DMS 273 (cell line): Measurements from ENCODE around the gene ARHGDIA.

Source experiments
- DNase-seq: peaks from one replicate; lab custom pipeline; 2025; ENCODE audit not compliant: unreplicated experiment; lab: John Stamatoyannopoulos, UW

The ARHGDIA gene

DNA sequence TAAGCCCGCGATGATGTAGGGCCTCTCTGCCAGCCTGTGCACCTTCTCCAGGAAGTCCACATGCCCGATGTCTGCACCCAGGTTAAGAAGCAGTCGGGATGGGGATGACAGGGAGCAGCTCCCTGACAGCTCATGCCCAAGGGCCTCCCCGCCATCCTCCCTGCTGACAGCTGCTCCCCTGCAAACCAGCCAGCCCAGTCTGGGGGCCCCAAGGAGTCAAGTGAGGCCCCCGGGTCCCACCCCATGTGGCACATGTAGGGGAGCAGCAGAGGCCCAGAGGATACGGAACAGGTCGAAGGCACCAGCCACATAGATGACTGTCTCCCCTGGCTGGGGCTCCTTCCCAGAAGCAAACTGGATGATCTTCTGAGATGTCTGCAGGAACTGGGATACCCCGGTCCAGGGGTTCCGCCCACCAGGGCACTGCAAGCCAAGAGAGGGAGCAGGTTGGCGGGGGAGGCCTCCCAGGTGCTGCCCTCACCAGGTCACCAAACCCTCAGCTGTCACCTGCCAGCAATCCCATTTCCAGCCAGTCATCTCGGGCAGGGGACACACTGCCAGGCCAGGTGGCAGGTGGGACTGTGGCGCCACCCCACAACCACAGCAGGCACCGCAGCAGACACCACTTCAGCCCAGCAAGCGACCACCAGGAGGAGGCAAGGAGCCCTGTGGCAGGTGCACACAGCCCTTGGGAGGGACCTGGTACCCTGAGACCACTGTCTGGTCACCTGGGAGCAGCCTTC is 35.5 kb upstream of the ARHGDIA start:
- DNase-seq = peak; percentile 36

- no peak for DNase-seq
Observed at GRCh38 chr17:81905993-81906392, 34.9 kb upstream of the ARHGDIA start.

DNA sequence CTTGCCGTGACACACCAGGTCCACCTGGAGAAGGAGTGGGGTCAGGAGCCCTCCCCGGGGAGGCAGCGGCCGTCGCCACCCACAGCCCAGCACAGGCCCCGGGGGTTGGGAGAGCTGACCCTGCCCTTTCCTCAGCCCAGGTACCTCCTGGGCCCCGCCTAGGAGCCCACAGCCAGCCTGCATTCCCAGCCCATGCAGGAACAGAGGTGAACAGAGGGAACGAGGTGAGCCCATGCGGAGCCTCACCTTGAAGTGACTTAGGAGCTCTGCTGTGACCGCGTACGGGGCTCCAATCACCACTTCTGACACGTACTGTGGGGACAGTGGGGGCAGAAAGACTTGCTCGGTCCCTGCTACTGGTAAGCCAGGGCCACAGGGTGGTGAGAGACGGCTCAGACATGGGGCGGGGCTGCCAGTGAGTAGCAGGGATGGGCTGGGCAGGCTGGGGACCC is 34.3 kb upstream of the ARHGDIA start:
- DNase-seq = no peak

- DNase-seq = no peak
Observed at GRCh38 chr17:81904600-81905423, 33.7 kb upstream of the ARHGDIA start.

DNA sequence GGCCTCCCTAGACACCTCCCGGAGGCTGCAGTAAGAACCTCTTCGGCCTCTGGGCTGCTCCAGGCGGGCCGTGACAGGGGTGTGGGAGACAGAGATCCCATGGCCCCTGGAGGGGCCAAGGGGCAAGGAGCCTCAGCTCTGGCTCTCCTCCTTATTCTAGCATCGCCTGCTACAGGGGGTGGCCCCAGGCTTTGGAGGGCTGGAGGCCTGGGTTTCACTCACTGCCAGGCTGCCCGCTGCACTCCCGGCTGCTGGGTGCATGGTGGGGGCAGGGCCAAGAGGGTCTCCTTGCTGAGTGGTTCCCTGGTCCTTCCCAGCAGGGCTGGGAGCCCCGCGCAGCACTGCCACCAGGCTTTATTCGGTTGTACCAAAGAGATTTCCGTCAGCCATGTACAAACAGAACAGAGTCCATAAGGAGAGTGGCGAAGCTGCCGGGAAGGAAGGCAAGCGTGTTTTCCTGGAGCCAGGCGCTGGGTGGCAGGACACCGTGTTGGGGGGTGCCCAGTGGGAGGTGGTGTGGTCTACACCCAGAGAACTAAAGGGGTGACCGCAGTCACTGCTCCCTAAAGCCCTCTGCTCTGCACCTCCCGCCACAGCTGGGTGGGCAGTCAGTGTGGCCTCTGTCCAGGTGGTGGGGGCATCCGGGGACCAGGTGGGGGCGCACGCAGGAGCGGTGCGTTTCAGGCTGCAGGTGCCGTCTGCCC is 32.9 kb upstream of the ARHGDIA start:
- no peak for DNase-seq

- DNase-seq = no peak
Observed at GRCh38 chr17:81903415-81903831, 32.3 kb upstream of the ARHGDIA start.

GRCh38 chr17:81902653-81903414 is 31.7 kb upstream of the ARHGDIA start:
- DNase-seq = no peak

DNA sequence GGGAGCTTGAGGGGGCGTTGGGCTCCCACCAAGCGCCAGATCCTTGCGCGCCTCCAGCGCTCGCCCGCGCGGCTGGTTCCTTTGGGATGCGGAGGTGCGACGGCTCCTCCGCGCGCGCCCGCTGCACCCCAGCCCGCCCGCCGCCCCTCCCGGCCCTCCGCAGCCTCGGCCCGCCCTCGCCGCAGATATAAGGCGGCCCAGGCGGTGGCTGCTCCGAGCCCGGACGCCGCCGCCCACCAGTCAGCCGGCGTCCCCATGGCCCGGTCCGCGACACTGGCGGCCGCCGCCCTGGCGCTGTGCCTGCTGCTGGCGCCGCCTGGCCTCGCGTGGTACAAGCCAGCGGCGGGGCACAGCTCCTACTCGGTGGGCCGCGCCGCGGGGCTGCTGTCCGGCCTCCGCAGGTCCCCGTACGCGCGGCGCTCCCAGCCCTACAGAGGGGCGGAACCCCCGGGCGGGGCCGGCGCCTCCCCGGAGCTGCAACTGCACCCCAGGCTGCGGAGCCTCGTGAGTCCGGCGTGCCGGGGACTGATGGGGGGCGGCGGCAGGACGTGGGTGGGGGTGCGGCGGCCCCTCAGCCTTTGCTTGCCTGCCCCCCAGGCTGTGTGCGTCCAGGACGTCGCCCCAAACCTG is 31.0 kb upstream of the ARHGDIA start, which contains the start of gene NPB:
Gene NPB, plus strand, starts transcription at position 216 of the 630 bp plus-strand sequence. Its CDS starts 40 bp downstream, at position 256.
- peak; percentile 67 for DNase-seq

GRCh38 chr17:81901167-81902022 is 30.3 kb upstream of the ARHGDIA start:
- no peak for DNase-seq

GRCh38 chr17:81900181-81900820 is 29.2 kb upstream of the ARHGDIA start:
- DNase-seq = no peak

- DNase-seq = no peak
Observed at GRCh38 chr17:81899514-81900166, 28.5 kb upstream of the ARHGDIA start.

GRCh38 chr17:81898885-81899284 is 27.7 kb upstream of the ARHGDIA start:
- DNase-seq = no peak

DNA sequence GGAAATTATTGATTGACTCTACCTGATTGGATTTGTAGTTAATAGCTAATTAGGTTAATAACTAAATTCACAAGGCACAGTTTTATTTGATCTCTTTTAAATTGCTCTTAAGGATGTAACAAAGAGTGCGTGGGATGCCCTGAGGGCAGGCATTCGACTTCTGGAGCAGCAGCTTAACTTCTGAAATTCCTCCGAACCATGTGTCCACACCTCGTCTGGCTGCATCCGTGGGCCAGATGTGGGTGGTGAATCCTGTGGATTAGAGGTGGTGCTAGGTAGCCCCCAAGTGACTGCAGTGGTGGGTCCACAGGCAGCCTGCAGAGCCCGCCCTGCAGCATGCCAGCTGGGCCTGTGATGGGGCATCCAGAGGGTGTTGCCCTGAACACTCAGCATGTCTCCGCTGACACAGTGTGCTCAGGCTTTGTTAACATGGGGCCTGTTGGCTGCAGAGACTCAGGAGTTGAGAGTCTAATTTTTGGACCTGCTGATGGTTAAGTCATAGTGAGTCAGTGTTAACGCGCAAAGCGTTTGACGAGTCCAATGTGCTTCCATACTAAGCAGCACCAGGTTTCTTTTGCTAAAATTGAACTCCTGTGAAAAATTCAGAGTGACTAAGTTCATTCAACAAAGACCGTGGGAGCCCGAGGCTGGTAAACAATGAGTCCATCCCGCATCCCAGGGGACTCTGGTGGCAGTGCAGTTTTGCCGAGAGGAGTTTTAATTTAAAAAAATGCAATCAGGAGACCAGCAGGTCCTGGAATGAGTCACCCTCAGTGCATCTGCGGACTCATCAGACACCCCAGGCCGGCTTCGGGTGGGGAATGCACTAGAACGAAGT is 27.1 kb upstream of the ARHGDIA start:
- no peak for DNase-seq

DNA sequence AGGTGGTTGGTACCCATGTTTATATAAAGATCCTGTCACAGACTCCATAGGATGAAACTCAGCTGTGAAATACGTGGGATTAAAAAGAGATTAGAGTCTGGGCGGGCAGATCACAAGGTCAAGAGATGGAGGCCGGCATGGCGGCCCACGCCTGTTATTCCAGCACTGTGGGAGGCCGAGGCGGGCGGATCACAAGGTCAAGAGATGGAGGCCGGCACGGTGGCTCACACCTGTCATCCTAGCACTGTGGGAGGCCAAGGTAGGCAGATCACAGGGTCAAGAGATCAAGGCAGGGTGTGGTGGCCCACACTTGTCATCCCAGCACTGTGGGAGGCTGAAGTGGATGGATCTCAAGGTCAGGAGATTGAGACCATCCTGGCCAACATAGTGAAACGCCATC is 24.3 kb upstream of the ARHGDIA start:
- no peak for DNase-seq

DNA sequence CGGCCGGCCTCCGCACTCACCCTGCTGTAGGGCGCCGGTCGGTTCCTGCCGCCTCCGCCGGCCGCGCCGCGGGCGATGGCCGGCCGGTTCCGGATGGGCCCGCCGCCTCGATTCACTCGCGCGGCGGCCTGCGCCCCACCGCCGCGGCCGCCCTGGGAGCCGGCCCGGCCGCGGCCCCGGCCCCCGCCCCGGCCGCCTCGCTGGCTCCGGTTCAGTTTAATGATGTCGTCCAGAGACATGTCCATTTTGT is 20.1 kb upstream of the ARHGDIA start:
- no peak for DNase-seq

DNA sequence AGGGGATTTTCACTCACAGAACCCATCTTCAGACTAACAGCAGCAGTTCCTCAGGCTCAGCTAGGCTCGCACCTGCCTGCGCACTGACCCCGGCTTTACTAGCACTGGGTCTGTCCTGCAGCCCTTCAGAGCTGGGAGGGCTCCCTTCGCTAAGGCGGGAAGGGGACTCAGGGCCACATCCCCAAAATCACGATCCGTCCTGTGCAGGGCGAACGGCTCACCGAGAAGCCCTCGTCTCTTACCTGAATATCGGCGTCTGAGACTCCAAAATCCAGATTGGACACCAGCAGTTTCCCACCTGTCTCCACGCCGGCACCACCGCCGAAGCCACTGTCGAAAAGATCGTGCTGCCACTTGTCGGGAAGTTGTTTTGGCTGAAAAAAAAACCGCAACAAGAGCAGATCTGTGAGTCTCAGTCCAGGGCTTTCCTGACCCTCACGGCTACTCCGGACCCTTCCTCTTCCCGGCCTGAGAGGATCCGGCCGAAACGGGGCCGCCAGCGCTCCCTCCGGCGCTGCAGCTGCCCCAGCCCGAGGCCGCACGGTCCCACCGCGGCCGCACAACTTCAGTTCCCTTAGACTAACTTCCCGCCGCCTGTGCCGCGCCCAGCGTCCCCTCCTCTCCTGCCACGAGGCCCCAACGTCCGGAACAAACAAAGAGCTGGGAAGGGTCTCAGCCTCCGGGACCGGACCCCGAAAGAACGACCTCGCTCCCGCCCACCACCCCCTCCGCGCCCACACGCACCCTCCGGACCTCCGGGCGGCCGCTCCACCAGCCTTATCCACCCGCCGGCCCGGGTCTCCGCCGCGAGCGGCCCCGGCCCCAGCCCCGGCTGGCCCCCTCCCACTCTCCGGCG is 19.5 kb upstream of the ARHGDIA start:
- peak; percentile 53 for DNase-seq

DNA sequence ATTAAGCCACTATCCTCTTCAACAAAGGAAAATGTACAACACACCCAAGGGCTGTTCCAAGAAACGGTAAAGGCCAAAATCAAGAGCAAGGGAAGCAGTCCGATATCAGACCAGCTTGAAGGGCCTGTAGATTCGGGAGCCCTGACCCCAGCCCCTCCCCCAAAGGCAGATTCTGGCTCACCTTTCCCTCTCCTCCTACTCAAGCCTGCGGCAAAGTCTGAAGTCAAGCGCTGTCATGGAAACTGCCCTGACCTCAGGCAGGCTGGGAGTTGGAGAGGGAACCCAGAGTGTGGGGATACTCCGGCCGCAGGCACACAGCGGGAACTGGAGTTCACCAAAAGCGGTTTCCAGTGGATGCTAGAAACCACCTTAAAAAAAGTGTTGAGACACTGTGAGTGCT is 18.5 kb upstream of the ARHGDIA start:
- DNase-seq = no peak
